Stimulated activated CD4-positive, alpha-beta T cell treated with anti-CD3 and anti-CD28 coated beads, Interleukin-4, amount 100 ng/mL, for 48 hours (primary cell): ENCODE data around the gene GMNC.
"Not testable (repeated sequence)": the region's sequence is repeated elsewhere in the genome, so short reads cannot be mapped to it uniquely, and the experiment has no call there.

Experiments used
- DNase-seq, 2 donors: peaks; one replicate each; pipeline ENCODE4 v3.0.0-alpha.2; 2020; ENCODE audit warnings: low read depth in 2 of 2

The GMNC gene

GRCh38 chr3:190862209-190863118 is at the start of gene GMNC:
Gene GMNC (minus strand): TSS chr3:190862694. CDS start chr3:190862615, 79 bp downstream.
- DNase-seq = peak; percentile 19 to 29

- DNase-seq = no peak
Observed at GRCh38 chr3:190911382-190911781, 48.9 kb upstream of the GMNC start.

GRCh38 chr3:190909908-190910307 is 47.4 kb upstream of the GMNC start:
- no peak for DNase-seq

- no peak for DNase-seq
Observed at GRCh38 chr3:190903156-190903555, 40.7 kb upstream of the GMNC start.

DNA sequence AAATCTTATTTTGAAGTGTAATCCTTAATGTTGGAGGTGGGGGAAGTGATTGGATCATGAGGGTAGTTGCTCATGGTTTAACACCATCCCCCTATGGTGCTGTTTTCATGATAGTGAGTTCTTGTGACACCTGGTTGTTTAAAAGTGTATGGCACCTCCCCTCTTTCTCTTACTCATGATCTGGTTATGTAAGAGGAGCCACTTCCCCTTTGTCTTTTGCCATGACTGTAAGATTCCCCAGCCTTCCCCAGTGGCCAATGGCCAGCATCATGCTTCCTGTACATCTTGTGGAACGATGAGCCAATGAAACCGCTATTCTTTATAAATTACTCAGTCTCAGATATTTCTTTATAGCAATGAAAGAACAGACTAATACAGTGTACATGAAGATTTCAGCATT is 39.8 kb upstream of the GMNC start:
- no peak for DNase-seq

- DNase-seq = no peak
Observed at GRCh38 chr3:190892395-190892902, 30.0 kb upstream of the GMNC start.

GRCh38 chr3:190886945-190887344 is 24.5 kb upstream of the GMNC start:
- no peak for DNase-seq

GRCh38 chr3:190883973-190884832 is 21.7 kb upstream of the GMNC start:
- peak; percentile 4 to 14 for DNase-seq

DNA sequence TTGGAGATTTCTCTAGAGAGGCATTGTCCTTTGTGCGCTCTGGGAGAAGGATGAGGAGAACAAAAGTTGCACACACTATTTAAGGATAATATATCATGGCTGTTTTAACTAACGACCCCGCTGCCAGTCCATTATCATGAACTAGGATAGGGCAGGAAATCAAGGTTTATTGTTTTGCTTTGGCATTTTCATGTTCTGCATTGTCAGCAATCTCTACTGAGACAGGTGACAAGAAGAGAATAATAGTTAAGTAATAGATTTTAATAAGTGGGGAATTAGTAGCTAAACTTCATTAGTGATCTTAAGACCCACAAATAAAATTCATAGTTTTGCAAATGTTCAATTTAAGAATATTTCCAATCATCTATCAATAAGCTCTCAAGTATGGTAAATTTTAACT is 20.6 kb upstream of the GMNC start:
- DNase-seq = no peak

DNA sequence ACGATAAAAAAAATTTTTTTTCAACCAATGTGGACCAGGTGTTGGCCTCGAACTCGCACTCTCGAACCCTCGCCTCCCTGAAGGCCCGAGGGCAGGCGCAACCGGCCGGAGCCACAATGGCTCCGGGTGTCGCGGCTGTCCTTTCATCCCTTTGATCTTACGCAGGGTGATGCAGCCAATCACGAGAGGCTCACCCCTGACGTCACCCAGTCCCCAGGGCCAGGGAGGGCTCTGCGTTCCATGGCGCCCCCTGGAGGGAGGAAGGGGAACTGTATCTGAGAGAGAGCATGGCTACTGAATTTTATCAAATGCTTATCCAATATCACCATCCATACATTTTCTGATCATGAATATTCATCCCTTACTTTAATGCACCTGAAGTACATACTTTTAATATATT is 15.4 kb upstream of the GMNC start:
- peak in 1 of 2 donors; percentile 19 for DNase-seq

- not testable (repeated sequence) for DNase-seq
Observed at GRCh38 chr3:190876433-190876832, 13.9 kb upstream of the GMNC start.

- DNase-seq = not testable (repeated sequence)
Observed at GRCh38 chr3:190875061-190875460, 12.6 kb upstream of the GMNC start.

DNA sequence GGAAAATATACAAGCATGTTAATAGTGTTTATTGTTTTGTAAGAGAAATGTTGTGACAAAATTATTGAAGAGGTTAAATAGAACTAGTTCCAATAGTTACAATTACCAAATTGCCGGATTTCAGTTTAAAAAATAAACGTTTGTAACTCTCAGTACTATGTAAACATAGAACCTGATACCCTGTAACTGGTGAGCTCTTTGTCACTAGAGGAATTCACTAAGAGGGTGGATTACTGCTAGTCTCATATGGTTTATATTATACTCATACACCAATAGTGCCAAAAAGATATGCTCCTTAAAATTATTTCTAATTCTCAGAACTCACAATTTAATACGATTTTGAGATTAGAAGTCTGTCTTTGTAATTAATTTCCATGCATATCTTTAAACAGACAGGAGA is 7.6 kb upstream of the GMNC start:
- no peak for DNase-seq

DNA sequence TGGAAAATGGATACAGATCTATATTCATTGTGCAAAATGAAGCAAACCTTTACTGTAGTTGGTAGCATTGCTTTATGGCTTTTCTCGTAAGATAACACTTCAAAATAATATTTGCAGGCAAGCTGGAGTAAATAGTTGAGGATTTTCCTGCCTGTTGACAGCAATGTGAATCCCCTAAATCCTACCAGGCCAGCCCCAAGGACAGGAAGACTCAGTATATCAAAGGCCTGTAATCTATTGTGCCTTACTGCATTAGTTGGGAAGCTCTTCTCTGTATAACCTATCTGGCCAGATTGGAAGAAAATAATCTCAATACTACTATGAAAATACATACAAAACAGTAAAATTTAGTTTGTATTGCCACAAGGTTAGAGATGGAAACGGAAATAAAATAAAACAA is 4.6 kb upstream of the GMNC start:
- DNase-seq = no peak

- no peak for DNase-seq
Observed at GRCh38 chr3:190865828-190866227, 3.3 kb upstream of the GMNC start.

DNA sequence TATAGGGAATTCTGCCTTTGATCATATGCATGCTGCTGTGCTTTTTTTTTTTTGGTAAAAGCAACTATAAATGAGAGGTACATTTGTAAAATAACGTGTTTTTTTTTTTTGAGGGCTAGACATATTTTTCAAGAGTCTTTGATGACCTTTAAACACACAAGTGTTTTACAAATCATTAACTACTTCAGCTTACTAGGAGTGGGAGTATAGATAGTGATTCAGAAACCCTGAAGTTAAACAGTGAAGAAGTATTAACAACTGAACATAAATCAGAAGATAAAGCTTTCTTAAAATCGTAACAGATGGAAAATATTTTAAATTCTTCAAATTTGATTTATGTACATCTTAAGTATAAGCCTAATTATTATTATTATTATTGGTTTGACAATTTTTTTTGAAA is 2.9 kb upstream of the GMNC start:
- no peak for DNase-seq

DNA sequence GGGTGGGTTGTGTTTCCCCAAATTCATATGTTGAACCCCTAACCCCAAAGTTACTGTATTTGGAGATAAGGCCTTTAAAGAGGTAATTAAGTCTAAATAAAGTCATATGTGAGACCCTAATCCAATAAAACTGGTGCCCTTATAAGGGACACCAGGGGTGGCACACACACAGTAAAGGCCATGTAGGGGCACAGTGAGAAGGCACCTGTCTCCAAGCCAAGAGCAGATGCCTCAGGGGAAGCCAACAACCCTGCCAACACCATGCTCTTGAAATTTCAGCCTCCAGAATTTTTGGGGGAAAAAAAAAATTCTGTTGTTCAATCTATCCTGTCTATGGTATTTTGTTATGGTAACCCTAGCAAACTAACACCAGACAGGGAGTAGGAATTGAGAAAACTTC is 1.5 kb upstream of the GMNC start:
- DNase-seq = no peak

DNA sequence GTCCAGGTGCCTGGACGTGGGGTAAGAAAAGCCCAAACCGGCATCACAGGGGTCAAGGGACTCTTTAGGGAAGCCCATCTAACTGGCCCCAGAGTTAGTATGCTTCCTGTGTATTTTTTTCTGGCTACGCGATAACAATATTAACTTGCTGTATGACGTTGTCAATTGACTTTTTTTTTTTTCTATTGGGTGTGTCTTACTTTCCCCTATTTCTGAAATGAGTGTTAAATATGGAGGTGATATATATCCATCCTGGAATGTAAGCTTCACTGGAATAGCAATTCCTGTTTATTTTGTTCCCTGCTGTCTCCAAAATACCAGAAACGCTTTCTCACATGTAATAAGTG is 598 bp upstream of the GMNC start:
- DNase-seq = no peak

DNA sequence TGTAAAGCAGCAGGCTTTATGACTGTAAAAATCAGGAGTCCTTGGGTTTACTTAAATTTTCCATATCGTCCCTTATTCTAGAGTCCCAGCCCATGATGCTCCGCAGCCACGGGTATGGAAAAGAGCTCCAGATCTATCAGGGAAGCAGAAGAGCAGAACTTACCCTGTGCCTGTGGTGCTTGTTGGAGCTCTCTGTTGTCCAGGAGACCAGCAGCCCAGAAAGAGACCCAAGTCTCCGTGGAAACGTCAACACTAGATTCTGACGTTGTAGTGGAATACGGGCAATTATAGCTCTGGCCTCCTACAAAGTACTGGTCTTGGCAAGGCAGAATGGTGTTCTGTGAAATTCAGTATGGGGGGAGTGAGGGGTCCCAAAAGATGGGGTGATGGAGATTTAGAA is 2.0 kb downstream of the GMNC start:
- no peak for DNase-seq

- DNase-seq = no peak
Observed at GRCh38 chr3:190855151-190855550, 7.3 kb downstream of the GMNC start.

GRCh38 chr3:190854062-190854461 is 8.4 kb downstream of the GMNC start:
- no peak for DNase-seq

DNA sequence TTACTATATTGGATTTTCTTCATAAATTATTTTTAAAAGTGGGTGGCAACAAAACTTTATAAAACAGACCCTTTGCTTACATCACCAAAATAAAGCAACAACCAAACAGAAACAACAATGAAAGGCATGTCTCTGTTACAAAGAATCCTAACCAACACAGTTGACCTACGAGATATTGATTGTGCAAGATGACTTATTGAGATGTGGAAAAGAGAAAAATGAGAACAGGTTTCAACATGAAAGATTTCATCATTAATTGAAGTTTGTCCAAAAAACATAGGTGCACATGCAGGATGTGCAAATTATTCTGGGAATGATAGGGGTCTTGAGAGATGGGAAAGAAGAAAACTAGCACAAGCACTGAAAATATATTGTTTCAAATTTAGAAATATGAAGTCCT is 9.0 kb downstream of the GMNC start:
- DNase-seq = no peak

- DNase-seq = no peak
Observed at GRCh38 chr3:190849607-190850006, 12.9 kb downstream of the GMNC start.
